Activated CD4-positive, alpha-beta T cell treated with anti-CD3 and anti-CD28 coated beads for 48 hours (primary cell): Measurements from ENCODE around the gene PKLR.
A peak's percentile ranks its signal among the peaks of the same experiment; 100 is the strongest.
"Not testable (repeated sequence)": the region's sequence is repeated elsewhere in the genome, so short reads cannot be mapped to it uniquely, and the experiment has no call there.

Experiments used
- DNase-seq: peaks from one replicate; pipeline ENCODE4 v3.0.0-alpha.2; 2020

Gene PKLR

GRCh38 chr1:155254228-155254713 is 47.0 kb downstream of the PKLR start:
- DNase-seq: no peak

GRCh38 chr1:155253797-155254196 is 47.4 kb downstream of the PKLR start:
- DNase-seq: no peak

GRCh38 chr1:155253208-155253607 is 48.0 kb downstream of the PKLR start:
- no peak for DNase-seq

GRCh38 chr1:155251566-155251965 is 49.7 kb downstream of the PKLR start:
- DNase-seq: no peak

GRCh38 chr1:155250633-155251449 is 50.4 kb downstream of the PKLR start:
- DNase-seq: peak; percentile 99

- DNase-seq: no peak
Measured at GRCh38 chr1:155250246-155250632, 51.0 kb downstream of the PKLR start.

- DNase-seq: no peak
Measured at GRCh38 chr1:155247667-155248553, 53.3 kb downstream of the PKLR start.

- DNase-seq: not testable (repeated sequence)
Measured at GRCh38 chr1:155246796-155247195, 54.4 kb downstream of the PKLR start.

GRCh38 chr1:155245163-155245524 is 56.1 kb downstream of the PKLR start:
- no peak for DNase-seq

GRCh38 chr1:155244368-155245162 is 56.7 kb downstream of the PKLR start:
- DNase-seq: peak; percentile 97

- no peak for DNase-seq
Measured at GRCh38 chr1:155242805-155243358, 58.4 kb downstream of the PKLR start.

GRCh38 chr1:155241841-155242264 is 59.4 kb downstream of the PKLR start:
- no peak for DNase-seq

GRCh38 chr1:155241069-155241679 is 60.1 kb downstream of the PKLR start:
- peak; percentile 65 for DNase-seq
